ENCODE results near the gene LRRC8E.
A peak's percentile ranks its signal among the peaks of the same experiment; 100 is the strongest.

Gene LRRC8E

GRCh38 chr19:7932276-7932929 is 44.1 kb downstream of the LRRC8E start:
- DNase-seq (ENCODE audit: low read depth, low spot score): no peak

- no peak for DNase-seq (ENCODE audit: low read depth, low spot score)
These were observed 44.6 kb downstream of the LRRC8E start for GRCh38 chr19:7932930-7933300.

DNA sequence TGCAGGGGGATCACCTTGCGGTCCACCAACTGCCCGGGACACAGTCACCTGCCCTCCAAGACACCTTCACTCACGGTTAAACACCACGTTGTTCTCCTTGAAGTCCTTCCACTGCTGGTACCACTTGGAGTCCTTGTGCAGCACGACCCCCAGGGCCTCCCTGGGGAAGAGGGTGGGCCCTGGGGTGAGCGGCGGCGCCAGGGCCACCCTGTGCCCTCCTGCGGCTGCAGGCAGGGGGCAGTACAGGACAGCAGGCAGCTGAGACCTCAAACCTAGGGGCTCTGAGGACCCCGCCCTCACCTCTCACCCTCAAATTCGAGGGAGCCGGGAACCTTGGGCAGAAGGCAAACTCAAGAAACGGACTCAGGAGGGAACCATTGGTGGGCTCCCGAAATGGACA is 45.1 kb downstream of the LRRC8E start:
- DNase-seq (ENCODE audit: low read depth, low spot score): no peak

DNA sequence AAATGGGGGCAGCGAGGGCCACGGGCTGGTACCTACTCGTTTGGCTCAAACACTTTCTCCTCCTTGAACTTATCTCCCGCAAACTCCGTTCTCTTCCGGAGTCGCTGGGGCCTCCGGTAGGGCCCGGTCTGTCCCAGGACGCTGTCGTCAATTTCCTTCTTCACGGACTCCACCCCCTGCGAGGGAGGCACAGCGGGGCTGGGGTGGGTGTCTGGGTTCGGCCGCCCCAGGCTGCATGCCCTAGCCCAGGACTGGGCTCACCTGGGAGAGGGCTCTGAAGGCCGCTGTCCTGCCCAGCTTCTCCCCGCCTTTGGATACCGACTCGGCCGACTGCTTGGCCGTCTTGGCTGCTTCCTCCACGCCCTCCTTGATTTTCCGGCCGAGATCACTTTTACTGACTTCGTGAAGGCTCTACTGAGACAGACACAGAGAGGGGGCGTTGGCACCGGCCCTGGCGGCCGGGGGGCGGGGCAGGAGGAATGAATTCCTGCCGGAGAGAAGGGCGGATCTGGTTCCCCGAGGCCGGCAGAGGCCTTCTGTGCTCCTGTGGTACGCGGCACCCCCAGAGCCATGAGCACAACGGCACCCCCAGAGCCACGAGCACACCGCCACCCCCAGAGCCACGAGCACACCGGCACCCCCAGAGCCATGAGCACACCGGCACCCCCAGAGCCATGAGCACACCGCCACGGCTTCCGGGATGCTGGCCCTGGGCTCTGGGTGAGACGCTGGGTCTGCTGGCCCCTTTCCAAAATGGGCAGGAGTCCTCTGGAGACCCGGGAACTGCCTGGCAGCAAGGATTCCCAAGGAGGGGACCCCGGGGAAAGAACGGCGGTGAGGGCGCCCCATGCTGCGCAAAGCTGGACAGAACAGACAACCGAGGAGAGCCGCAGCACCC is 45.8 kb downstream of the LRRC8E start:
- DNase-seq (ENCODE audit: low read depth, low spot score): no peak

GRCh38 chr19:7934766-7935165 is 46.5 kb downstream of the LRRC8E start:
- DNase-seq (ENCODE audit: low read depth, low spot score): no peak

DNA sequence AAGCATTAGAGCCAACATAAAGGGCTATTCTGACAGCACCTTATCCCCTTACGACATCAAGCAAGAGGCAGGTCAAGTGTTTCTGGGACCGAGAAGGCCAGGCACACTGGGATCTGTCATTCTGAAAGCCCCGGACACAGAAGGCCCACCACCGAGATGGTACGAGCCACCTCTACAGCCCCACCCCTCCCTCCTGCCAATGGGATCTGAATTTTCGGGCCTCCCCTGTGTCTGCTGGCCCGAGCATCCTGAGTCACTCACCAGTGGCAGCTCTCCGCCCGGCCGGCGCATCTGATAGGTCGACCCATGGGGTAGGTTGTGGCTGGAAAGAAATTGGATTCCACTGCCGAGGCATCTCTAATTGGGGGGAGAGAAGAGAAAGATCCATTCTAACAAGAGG is 52.5 kb downstream of the LRRC8E start:
- DNase-seq (ENCODE audit: low read depth, low spot score): no peak

- DNase-seq (ENCODE audit: low read depth, low spot score): no peak
These were observed 53.7 kb downstream of the LRRC8E start for GRCh38 chr19:7941895-7942596.

DNA sequence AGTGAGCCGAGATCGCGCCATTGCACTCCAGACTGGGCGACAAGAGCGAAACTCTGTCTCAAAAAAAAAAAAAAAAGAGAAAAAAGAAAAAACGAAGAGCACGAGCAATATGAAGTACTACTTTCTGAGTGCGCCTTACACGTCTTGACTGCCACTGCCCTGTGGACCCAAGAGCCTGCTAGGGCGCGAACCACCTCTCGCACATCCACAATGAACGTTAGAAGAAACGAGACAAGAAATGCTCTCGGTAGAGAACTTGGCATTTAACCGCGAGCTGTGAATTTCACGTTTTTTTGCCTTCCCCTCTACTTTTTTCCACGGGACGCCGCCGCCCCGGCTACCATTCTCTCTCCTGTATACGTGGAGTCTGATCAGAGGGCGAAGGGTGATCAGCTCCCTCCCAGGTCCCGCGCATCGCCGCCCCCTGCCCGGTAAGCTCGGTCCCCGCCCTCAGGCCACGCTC is 54.7 kb downstream of the LRRC8E start:
- DNase-seq (ENCODE audit: low read depth, low spot score): no peak

DNA sequence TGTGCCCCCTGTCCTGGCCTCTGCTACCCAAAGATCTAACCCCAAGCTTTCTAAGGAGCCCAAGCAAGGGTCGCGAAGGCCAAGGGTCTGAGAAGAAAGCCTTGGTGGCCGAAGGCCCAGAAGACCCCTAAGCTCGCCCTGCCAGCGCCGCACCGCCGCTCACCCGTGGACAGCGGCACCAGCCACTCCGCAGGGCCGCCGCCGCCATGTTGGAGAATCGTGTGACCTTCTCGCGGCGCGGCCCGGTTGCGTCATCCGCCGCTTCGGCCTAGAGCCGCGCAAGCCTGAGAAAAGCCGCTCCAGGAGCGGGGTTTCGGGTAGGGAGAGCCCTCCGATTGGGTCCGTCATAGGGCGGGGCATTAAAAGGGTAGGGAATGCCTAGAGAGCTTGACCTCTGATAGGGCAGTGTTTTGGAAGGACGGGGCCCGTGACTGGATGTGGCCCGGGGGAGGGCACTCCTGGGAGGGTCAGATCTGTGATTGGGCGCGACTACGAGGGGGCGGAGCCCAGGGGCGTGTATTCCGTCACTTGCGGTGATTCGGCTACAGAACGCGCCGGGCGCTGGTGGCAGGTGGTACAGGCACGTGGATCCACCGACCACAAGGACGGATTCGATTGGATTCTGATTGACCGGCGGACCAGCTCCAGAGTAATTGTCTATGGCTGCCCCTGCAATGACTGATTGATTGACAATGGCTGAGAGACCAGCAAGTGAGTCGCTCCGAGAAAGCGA is 55.3 kb downstream of the LRRC8E start, which contains the start of gene TIMM44:
Gene TIMM44, minus strand, starts transcription at position 223 of the 733 bp plus-strand sequence. Its CDS starts 15 bp downstream, at position 208.
- peak; percentile 99 for DNase-seq (ENCODE audit: low read depth, low spot score)

DNA sequence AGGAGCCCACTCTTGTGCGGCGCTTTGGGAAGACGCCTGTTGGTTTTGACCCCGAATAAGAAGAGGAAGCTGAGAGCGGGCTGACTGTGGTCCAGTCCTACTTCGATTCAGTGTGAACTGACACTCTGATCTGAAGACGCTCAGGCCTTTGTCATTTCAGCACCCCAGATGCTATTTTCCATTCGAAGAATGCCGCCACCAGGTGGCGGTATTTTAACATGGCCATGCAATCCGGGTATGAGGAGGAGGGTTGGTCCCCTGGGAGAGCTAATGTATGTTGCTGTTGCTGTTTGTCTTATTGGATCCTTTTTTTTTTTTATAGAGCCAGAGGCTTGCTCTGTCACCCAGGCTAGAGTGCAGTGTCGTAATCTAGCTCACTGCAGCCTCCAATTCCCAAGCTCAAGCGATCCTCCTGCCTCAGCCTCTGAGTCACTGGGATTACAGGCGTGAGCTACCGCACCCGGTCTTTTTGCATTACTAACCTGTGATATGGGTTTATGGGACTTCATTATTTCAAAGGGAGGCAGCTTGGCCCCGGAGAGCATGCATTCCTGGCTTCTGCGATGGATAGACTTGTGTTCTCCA is 56.0 kb downstream of the LRRC8E start:
- DNase-seq (ENCODE audit: low read depth, low spot score): peak; percentile 59

DNA sequence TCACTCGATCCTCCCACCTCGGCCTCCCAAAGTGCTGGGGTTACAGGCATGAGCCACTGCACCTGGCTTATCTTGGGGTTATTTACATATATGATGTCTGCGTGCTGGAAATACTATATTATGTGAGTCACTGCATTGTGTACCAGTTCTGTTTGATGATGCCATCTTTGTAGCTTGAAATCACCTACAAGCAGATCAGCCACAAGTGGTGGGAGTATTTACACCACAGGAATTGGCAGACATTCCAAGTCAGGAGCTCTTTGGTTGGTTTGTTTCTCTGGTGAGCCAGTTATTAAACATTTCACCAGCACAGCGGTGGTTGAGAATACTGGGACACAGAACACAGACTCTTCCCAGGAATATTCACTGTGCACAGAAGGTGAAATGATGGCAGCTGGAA is 59.6 kb downstream of the LRRC8E start:
- DNase-seq (ENCODE audit: low read depth, low spot score): no peak

Measured in brain pericyte (primary cell).